Smooth muscle cell (in vitro differentiated cells): ENCODE measurements around the gene RNF114. TPM values are rescaled to one million over a fixed set of nuclear protein-coding genes. Genes with fewer than 3 reads are reported as not detected.
A peak's percentile ranks its signal among the peaks of the same experiment; 100 is the strongest.

Experiments used
- DNase-seq: peaks from one replicate; lab custom pipeline; 2025; ENCODE audit not compliant: unreplicated experiment; lab: John Stamatoyannopoulos, UW
- H2AFZ ChIP-seq: fragments of 200-600 bp; sonication (generic); 2 replicates; pipeline ENCODE4 v1.6.0; 2016; ENCODE audit warnings: antibody characterized with exemption, low read depth, mild to moderate bottlenecking
- H3F3A ChIP-seq: fragments of 200-600 bp; sonication (generic); 2 replicates; pipeline ENCODE4 v1.6.0; 2017; ENCODE audit warnings: antibody characterized with exemption, low read depth
- H3K27ac ChIP-seq: fragments of 200-600 bp; sonication (generic); 2 replicates; pipeline ENCODE4 v1.5.1; 2016; ENCODE audit warnings: low read depth, mild to moderate bottlenecking
- H3K27me3 ChIP-seq: fragments of 200-600 bp; sonication (generic); 2 replicates; pipeline ENCODE4 v1.6.1; 2016; ENCODE audit warnings: low read depth, mild to moderate bottlenecking
- H3K36me3 ChIP-seq: fragments of 200-600 bp; sonication (generic); 2 replicates; pipeline ENCODE4 v1.5.1; 2016; ENCODE audit warnings: low read depth
- H3K4me1 ChIP-seq: fragments of 200-600 bp; sonication (generic); 2 replicates; pipeline ENCODE4 v1.5.1; 2016; ENCODE audit warnings: low read depth
- H3K4me2 ChIP-seq: fragments of 200-600 bp; sonication (generic); 2 replicates; pipeline ENCODE4 v1.6.0; 2016; ENCODE audit warnings: mild to moderate bottlenecking
- H3K4me3 ChIP-seq: fragments of 200-600 bp; sonication (generic); 2 replicates; pipeline ENCODE4 v1.5.1; 2016; ENCODE audit warnings: mild to moderate bottlenecking
- H3K79me2 ChIP-seq: fragments of 200-600 bp; sonication (generic); 2 replicates; pipeline ENCODE4 v1.6.0; 2016; ENCODE audit warnings: low read depth, mild to moderate bottlenecking
- H3K9ac ChIP-seq: fragments of 200-600 bp; sonication (generic); 2 replicates; pipeline ENCODE4 v1.6.0; 2016; ENCODE audit warnings: low read depth
- H3K9me3 ChIP-seq: fragments of 200-600 bp; sonication (generic); replicated peaks from 2 replicates; pipeline ENCODE4 v1.5.1; 2016; ENCODE audit warnings: low read depth
- H4K20me1 ChIP-seq: fragments of 200-600 bp; sonication (generic); 2 replicates; pipeline ENCODE4 v1.6.0; 2016; ENCODE audit warnings: low read depth
- CTCF ChIP-seq: fragments of 200-600 bp; sonication (generic); IDR thresholded peaks from 2 replicates; pipeline ENCODE4 v1.5.1; 2017; ENCODE audit warnings: borderline replicate concordance, mild to moderate bottlenecking, antibody characterized with exemption; ENCODE audit not compliant: insufficient read depth, poor library complexity, severe bottlenecking
- WGBS: methylation state at CpG from one replicate; pipeline ENCODE4 v1.1.7; 2016; ENCODE audit warnings: low lambda C conversion rate; 5-methylcytosine and 5-hydroxymethylcytosine counted together
- polyA plus RNA-seq: library from polyadenylated mRNA; unstranded; fragments of >200 nt; fragmentation: Nextera tagmentation; extraction: Ambion mirVana; gene quantifications from 2 replicates; pipeline ENCODE4 v1.2.1, GENCODE V29; 2016
- total RNA-seq: library from RNA; depleted of rRNA; stranded (reverse); fragments of >200 nt; gene quantifications from 2 replicates; pipeline ENCODE4 v1.2.3, GENCODE V29; 2014

The RNF114 gene
- total and polyA plus RNA-seq, 2 experiments from 2014 or later = 54.2 to 80.5 TPM

- Histone ChIP-seq H3K27me3 (no peaks in the 10 kb centered on the region), H3F3A (no peaks in the 10 kb centered on the region), H4K20me1 (no peaks in the 10 kb centered on the region), H3K4me3 (no peak overlapping the region), H3K36me3 (no peaks in the 10 kb centered on the region), H3K9me3 (no peaks in the 10 kb centered on the region), H3K27ac (no peak overlapping the region), H2AFZ (no peak overlapping the region), H3K4me1 (no peaks in the 10 kb centered on the region), H3K79me2 (no peaks in the 10 kb centered on the region), H3K4me2 (peak overlapping the region; percentile 53), H3K9ac (no peak overlapping the region)
- WGBS = 13% methylated on average over 15 of the region's 15 CpGs
- TF ChIP-seq CTCF = peak; percentile 91
- peak; percentile 42 for DNase-seq
These were observed 7.6 kb upstream of the RNF114 start for GRCh38 chr20:49928411-49929141.

- Histone ChIP-seq H3K4me1 (no peaks in the 10 kb centered on the region), H3F3A (no peaks in the 10 kb centered on the region), H3K9me3 (no peaks in the 10 kb centered on the region), H3K79me2 (no peaks in the 10 kb centered on the region), H3K4me3 (no peak overlapping the region), H3K9ac (no peak overlapping the region), H2AFZ (no peak overlapping the region), H4K20me1 (no peaks in the 10 kb centered on the region), H3K36me3 (no peaks in the 10 kb centered on the region), H3K27me3 (no peaks in the 10 kb centered on the region), H3K27ac (no peak overlapping the region), H3K4me2 (peak overlapping the region; percentile 53)
- no peak for DNase-seq
- TF ChIP-seq CTCF = no peak
- WGBS = 30% methylated on average over 4 of the region's 4 CpGs
These were observed 7.1 kb upstream of the RNF114 start for GRCh38 chr20:49929142-49929494.

DNA sequence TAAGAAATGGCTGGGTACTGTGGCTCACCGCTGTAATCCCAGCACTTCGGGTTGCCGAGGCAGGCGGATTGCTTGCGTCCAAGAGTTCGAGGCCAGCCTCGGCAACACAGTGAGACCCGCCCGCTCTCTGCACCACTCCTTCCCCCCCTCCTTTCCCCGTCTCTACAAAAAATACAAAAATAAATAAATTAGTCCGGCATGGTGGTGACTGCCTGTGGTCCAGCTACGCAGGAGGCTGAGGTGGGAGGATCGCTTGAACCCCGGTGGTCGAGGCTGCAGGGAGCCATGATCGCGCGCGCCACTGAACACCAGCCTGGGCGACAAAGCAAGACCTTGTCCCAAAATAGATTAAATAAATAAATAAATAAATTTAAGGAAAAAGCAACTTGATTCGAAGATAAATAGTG is 448 bp upstream of the RNF114 start:
- Histone ChIP-seq H3K9me3 (no peaks in the 10 kb centered on the region), H3K36me3 (no peaks in the 10 kb centered on the region), H3K79me2 (peaks cover 47% of the 10 kb centered on the region), H2AFZ (peak overlapping the region; percentile 90), H4K20me1 (peaks cover 42% of the 10 kb centered on the region), H3K9ac (no peak overlapping the region), H3K27me3 (no peaks in the 10 kb centered on the region), H3K4me3 (peak overlapping the region; percentile 96), H3K4me1 (peaks cover 13% of the 10 kb centered on the region), H3K4me2 (peak overlapping the region; percentile 94), H3K27ac (no peak overlapping the region), H3F3A (no peaks in the 10 kb centered on the region)
- DNase-seq = no peak
- no peak for TF ChIP-seq CTCF
- WGBS = 81% methylated on average over 21 of the region's 21 CpGs
